Lung (tissue), 12 donors: ENCODE measurements around the gene ZDHHC24. TPM values are rescaled to one million over a fixed set of nuclear protein-coding genes. Genes with fewer than 3 reads are reported as not detected.

ENCODE experiments used
- ATAC-seq: fragments of 200-7000 bp; cut with Tn5 transposase; one replicate; pipeline ENCODE4 v1.9.1; 2020; ENCODE audit warnings: moderate number of reproducible peaks; ENCODE audit not compliant: insufficient read depth, low FRiP score
- DNase-seq, 3 donors: peaks; one replicate each; pipeline ENCODE4 v3.0.0-alpha.2; 2013 to 2017
- H3K27ac ChIP-seq, 2 donors: one replicate each; pipeline ENCODE4 v1.5.1; 2013; ENCODE audit warnings: mild to moderate bottlenecking in 2 of 2, moderate library complexity in 2 of 2, control low read depth in 1 of 2, inconsistent platforms in 1 of 2, low read depth in 1 of 2, low read length in 1 of 2
- H3K27me3 ChIP-seq, 3 donors: one replicate each; pipeline ENCODE4 v1.5.1; 2013; ENCODE audit warnings: low read length in 2 of 3; ENCODE audit not compliant: control insufficient read depth in 3 of 3, insufficient read depth in 3 of 3
- H3K36me3 ChIP-seq, 4 donors: one replicate each; pipeline ENCODE4 v1.5.1; 2013; ENCODE audit warnings: low read length in 4 of 4, mild to moderate bottlenecking in 1 of 4, moderate library complexity in 1 of 4; ENCODE audit not compliant: control insufficient read depth in 4 of 4, insufficient read depth in 4 of 4
- H3K4me1 ChIP-seq, 5 donors: one replicate each; pipeline ENCODE4 v1.5.1; 2013; ENCODE audit warnings: low read length in 5 of 5, mild to moderate bottlenecking in 2 of 5, moderate library complexity in 1 of 5; ENCODE audit not compliant: control insufficient read depth in 5 of 5, insufficient read depth in 5 of 5
- H3K4me3 ChIP-seq: one replicate; pipeline ENCODE4 v1.5.1; 2013; ENCODE audit warnings: mild to moderate bottlenecking, control low read depth, moderate library complexity
- H3K9ac ChIP-seq, 2 donors: one replicate each; pipeline ENCODE4 v1.5.1; 2013; ENCODE audit warnings: low read length in 2 of 2, control low read depth in 1 of 2; ENCODE audit not compliant: insufficient read depth in 1 of 2
- H3K9me3 ChIP-seq, 4 donors: one replicate each; pipeline ENCODE4 v1.5.1; 2013; ENCODE audit warnings: low read length in 3 of 4, mild to moderate bottlenecking in 1 of 4, moderate library complexity in 1 of 4; ENCODE audit not compliant: control insufficient read depth in 4 of 4, insufficient read depth in 3 of 4
- CTCF ChIP-seq: IDR thresholded peaks from 2 replicates; pipeline ENCODE4 v1.5.1; 2012; ENCODE audit warnings: mild to moderate bottlenecking; ENCODE audit errors: control extremely low read depth, extremely low read depth
- WGBS, 2 donors: extraction: QIAGEN DNeasy Blood & Tissue Kit; methylation state at CpG; one replicate each; pipeline ENCODE4 v1.1.7; 2013; 5-methylcytosine and 5-hydroxymethylcytosine counted together
- polyA plus RNA-seq, 2 donors: library from polyadenylated mRNA; stranded (reverse); fragments of 200-250 nt; gene quantifications; one replicate each; pipeline ENCODE4 v1.2.1, GENCODE V29; 2013
- total RNA-seq, 2 donors: library from RNA; depleted of rRNA in 1 of 2; stranded (reverse); fragments of >200 nt in 1 of 2; gene quantifications; one replicate each; pipeline ENCODE4 v1.2.1, GENCODE V29; 2014 to 2021
- donor health status: control.
- donor health status: control.
- donor health status: Bipolar disorder and iron deficiency.
- donor health status: healthy.
- donor health status: DM: yes; HTN: yes; CAD: no.

The ZDHHC24 gene
- total and polyA plus RNA-seq, 4 donors = 6.8 to 21.6 (median 11.5) TPM

DNA sequence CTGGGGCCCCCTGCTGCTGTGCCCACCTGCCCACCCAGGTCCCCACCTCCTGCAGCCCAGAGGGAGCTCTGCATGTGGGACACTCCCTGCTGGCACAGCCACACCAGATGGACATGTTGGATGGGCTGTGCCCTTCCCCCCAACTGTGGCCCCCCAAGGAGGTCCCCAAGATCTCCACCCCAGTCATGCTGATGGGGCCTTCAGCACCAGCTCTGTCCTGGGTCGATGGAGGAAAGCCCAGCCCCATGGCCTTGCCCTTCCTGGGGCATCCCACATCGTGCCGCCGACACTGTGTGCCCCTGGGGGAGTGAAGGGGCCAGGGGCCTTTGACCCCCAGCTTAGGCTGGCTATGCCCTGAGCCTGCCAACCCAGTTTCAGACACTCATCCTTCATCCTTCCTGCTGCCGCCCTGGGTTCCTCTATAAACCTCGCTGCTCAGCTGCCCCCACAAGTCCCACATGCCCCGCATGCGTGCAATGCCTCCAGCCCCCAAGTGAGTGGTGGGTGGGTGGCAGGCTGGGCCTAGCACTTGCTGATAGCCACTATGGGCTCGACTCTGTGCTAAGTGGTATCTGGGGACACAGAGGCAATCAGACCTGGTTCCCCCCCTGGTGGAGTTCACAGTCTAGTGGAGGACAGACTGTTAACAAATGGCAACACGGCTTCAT is 69.5 kb downstream of the ZDHHC24 start:
- H3K9me3 ChIP-seq = no peaks in the 10 kb centered on the region
- H3K4me1 ChIP-seq = peaks cover 0 to 11% (median 4%) of the 10 kb centered on the region in 5 donors
- H3K9ac ChIP-seq = no peak overlapping the region
- H3K27ac ChIP-seq = no peak overlapping the region
- 80 to 83% methylated on average over 10 of the region's 10 CpGs for WGBS, 2 donors
- no peak for TF ChIP-seq CTCF
- peaks cover 0 to 18% (median 6%) of the 10 kb centered on the region in 4 donors for H3K36me3 ChIP-seq
- no peak overlapping the region for H3K4me3 ChIP-seq
- ATAC-seq (no peak), DNase-seq (no peak)
- no peaks in the 10 kb centered on the region for H3K27me3 ChIP-seq

DNA sequence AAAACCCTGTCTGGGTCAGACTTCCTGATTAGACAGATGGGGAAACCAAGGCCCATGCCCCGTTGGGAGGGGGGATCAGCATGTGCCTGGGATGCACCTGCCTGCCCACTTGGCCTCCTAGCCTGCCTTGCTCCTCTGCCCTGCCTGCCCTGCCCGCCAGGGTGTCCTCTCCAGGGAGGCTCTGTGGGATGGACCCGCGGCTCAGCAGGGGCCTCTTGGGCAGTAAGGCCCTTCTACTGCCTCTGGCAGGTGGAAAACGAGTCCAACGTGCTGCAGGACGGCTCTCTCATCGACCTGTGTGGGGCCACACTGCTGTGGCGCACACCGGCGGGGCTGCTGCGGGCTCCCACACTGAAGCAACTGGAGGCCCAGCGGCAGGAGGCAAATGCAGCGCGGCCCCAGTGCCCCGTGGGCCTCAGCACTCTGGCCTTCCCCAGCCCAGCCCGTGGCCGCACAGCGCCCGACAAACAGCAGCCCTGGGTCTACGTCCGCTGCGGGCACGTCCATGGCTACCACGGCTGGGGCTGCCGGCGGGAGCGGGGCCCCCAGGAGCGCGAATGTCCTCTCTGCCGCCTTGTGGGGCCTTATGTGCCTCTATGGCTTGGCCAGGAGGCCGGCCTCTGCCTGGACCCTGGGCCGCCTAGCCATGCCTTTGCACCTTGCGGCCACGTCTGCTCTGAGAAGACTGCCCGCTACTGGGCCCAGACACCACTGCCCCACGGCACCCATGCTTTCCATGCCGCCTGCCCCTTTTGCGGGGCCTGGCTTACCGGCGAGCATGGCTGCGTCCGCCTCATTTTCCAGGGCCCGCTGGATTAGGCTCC is 70.3 kb downstream of the ZDHHC24 start:
- Histone ChIP-seq H3K4me3 (no peak overlapping the region), H3K4me1 (peaks cover 0 to 7% (median 4%) of the 10 kb centered on the region in 5 donors), H3K9me3 (no peaks in the 10 kb centered on the region), H3K27ac (no peak overlapping the region), H3K27me3 (no peaks in the 10 kb centered on the region), H3K36me3 (peaks cover 0 to 18% (median 6%) of the 10 kb centered on the region in 4 donors), H3K9ac (no peak overlapping the region)
- DNase-seq = no peak
- WGBS, 2 donors = 94% methylated on average over 44 of the region's 44 CpGs
- ATAC-seq = no peak
- no peak for TF ChIP-seq CTCF

DNA sequence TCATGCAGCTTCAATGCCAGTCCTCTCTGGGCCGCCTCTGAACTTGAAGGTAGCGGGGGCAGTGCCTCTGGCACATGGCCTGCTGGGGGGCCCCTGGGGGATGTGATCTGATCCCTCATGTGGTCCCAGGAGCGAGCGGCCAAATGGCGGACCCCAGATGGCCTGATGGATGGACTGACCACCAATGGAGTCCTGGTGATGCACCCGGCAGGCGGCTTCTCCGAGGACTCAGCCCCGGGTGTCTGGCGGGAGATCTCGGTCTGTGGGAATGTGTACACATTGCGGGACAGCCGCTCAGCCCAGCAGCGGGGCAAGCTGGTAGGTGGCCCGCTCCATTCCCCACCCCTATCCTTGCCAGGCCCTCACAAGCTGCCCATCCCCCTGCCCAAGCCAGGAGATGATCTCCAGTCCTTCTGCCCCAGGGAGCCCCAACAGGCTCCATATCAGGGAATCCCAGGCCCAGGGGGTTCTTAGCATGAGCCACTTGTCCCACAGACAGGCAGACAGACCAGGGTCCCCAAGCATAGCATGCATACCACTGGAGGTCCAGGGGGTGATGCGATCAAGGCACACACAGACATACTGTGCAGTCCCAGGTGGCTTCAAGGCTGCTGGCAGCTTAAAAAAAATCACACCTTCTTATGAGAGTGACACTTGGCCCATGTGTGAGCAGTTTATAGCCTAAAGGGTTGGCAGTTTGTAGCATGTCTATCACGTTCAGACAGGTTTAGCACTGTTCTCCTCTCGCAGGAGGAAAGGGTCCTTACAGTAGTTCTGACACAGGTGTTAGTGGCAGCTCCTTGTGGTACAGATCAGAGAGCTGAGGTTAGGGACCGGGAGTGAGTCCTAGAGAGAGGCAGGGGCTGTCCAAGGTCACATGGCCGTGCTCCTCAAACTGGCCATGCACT is 72.0 kb downstream of the ZDHHC24 start:
- DNase-seq = no peak
- H3K4me3 ChIP-seq = no peak overlapping the region
- H3K27ac ChIP-seq = no peak overlapping the region
- ATAC-seq = no peak
- H3K27me3 ChIP-seq = no peaks in the 10 kb centered on the region
- H3K4me1 ChIP-seq = no peaks in the 10 kb centered on the region
- no peak for TF ChIP-seq CTCF
- WGBS, 2 donors = 93 to 97% methylated on average over 20 of the region's 20 CpGs
- H3K36me3 ChIP-seq = peaks cover 0 to 18% (median 9%) of the 10 kb centered on the region in 4 donors
- H3K9ac ChIP-seq = no peak overlapping the region
- no peaks in the 10 kb centered on the region for H3K9me3 ChIP-seq
